Adrenal gland (tissue), 5 donors: ENCODE data around the gene KRTAP9-4.

Source experiments
- CTCF ChIP-seq, 6 experiments: fragments of 450-650 bp in 4 of 6; fragments of 200-600 bp in 2 of 6; sonication (generic) in 1 of 6; IDR thresholded peaks; 1 replicate in 5 of 6; 2 replicates in 1 of 6; pipeline versions ENCODE4 v1.5.1 to v1.8.0; 2016 to 2021; ENCODE audit warnings: antibody characterized with exemption in 6 of 6, mild to moderate bottlenecking in 2 of 6, moderate library complexity in 1 of 6
- POLR2A ChIP-seq, 2 donors: fragments of 450-650 bp; IDR thresholded peaks; one replicate each; pipeline ENCODE4 v1.6.1; 2017; ENCODE audit warnings: antibody characterized with exemption in 2 of 2, mild to moderate bottlenecking in 2 of 2, moderate library complexity in 1 of 2
- donor health status: DM: no; HTN: no; CAD: no.

- no peak for TF ChIP-seq CTCF (IDR thresholded peaks at IDR 0.05)
- TF ChIP-seq POLR2A (IDR thresholded peaks at IDR 0.05), result no peak
Measured at GRCh38 chr17:41211845-41212466, 37.5 kb upstream of the KRTAP9-4 start.
